ENCODE data around the gene ZBTB20. TPM values are rescaled to one million over a fixed set of nuclear protein-coding genes. Genes with fewer than 3 reads are reported as not detected.
A peak's percentile ranks its signal among the peaks of the same experiment; 100 is the strongest.

Gene ZBTB20
- total RNA-seq, 1 experiment from 2014 or later = 26.5 TPM

- Histone ChIP-seq H3F3A (ENCODE audit: insufficient read depth, low read depth) (no peaks in the 10 kb centered on the region), H3K27ac (no peak overlapping the region), H3K9me3 (ENCODE audit: insufficient read depth, low read depth) (no peaks in the 10 kb centered on the region), H3K9me2 (ENCODE audit: insufficient read depth) (no peaks in the 10 kb centered on the region), H3K4me1 (replicated peaks; ENCODE audit: insufficient read depth) (peaks cover 14% of the 10 kb centered on the region), H3K27me3 (ENCODE audit: insufficient read depth, low read depth) (no peaks in the 10 kb centered on the region), H3K4me3 (no peak overlapping the region), H3K4me2 (no peak overlapping the region), H3K36me3 (ENCODE audit: low read depth) (no peaks in the 10 kb centered on the region), H2AFZ (no peak overlapping the region), H3K79me2 (ENCODE audit: low read depth) (no peaks in the 10 kb centered on the region), H4K20me1 (ENCODE audit: insufficient read depth) (no peaks in the 10 kb centered on the region)
- POLR2A ChIA-PET (ENCODE audit: unreplicated experiment) = no interaction called here
- CTCF ChIA-PET = no interaction called here
- no peak for DNase-seq
- no peak for TF ChIP-seq EZH2 (IDR thresholded peaks at IDR 0.05; ENCODE audit: low read depth)
- TF ChIP-seq, protein P1, sequence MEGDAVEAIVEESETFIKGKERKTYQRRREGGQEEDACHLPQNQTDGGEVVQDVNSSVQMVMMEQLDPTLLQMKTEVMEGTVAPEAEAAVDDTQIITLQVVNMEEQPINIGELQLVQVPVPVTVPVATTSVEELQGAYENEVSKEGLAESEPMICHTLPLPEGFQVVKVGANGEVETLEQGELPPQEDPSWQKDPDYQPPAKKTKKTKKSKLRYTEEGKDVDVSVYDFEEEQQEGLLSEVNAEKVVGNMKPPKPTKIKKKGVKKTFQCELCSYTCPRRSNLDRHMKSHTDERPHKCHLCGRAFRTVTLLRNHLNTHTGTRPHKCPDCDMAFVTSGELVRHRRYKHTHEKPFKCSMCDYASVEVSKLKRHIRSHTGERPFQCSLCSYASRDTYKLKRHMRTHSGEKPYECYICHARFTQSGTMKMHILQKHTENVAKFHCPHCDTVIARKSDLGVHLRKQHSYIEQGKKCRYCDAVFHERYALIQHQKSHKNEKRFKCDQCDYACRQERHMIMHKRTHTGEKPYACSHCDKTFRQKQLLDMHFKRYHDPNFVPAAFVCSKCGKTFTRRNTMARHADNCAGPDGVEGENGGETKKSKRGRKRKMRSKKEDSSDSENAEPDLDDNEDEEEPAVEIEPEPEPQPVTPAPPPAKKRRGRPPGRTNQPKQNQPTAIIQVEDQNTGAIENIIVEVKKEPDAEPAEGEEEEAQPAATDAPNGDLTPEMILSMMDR (conservative IDR thresholded peaks at IDR 0.05) = no peak
- intact Hi-C loops (cut with micrococcal nuclease; ENCODE audit: unreplicated experiment) = no loop called here
- BruUV-seq (replicated peaks) = no TSS peak
These were observed 640.3 kb downstream of the ZBTB20 start for GRCh38 chr3:114506591-114507300.

DNA sequence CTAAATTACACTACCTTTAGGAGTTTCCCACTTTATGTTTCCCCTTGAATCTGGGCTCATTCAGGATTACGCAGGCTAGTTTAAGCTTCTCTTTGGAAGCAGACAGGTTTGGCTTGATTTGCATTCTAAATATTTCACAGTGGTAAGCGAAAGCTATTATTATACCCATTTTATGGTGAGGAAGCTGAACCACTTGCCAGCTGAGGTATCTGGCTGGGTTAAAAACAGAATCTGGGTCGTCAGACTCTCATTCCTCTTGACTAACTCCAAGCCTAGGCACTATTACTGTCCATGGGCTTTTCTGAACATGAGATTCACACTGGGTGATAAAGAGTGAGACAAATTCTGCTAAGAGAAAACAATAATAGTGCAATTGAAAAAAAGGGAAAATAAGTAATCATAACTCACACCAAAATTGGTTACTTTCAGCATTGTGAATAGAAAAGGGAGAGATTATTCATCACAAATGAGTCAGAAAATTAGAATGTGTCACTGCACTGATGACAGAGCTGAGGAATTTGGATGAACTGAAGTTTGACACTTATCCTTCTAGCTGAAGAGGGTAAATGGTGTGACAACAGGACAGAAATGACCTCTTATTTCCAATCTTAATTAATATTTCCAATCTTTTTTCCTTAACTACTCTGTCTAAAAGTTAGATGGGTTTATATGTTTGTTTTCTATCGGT, 642.0 kb downstream of the ZBTB20 start:
- no TSS peak for BruUV-seq (replicated peaks)
- H3K4me2 ChIP-seq = no peak overlapping the region
- H3F3A ChIP-seq (ENCODE audit: insufficient read depth, low read depth) = 0 out of 2 replicates have a peak, but pooled peaks cover under 1% of the 10 kb centered on the region
- H3K79me2 ChIP-seq (ENCODE audit: low read depth) = no peaks in the 10 kb centered on the region
- DNase-seq = peak in 1 of 2 experiments; percentile 45
- peaks cover 21% of the 10 kb centered on the region for H3K4me1 ChIP-seq (replicated peaks; ENCODE audit: insufficient read depth)
- intact Hi-C loops (cut with micrococcal nuclease; ENCODE audit: unreplicated experiment) = no loop called here
- no peak overlapping the region for H2AFZ ChIP-seq
- no peaks in the 10 kb centered on the region for H3K9me3 ChIP-seq (ENCODE audit: insufficient read depth, low read depth)
- CTCF ChIA-PET = no interaction called here
- no peak overlapping the region for H3K27ac ChIP-seq
- POLR2A ChIA-PET (ENCODE audit: unreplicated experiment) = no interaction called here
- no peaks in the 10 kb centered on the region for H3K27me3 ChIP-seq (ENCODE audit: insufficient read depth, low read depth)
- no peaks in the 10 kb centered on the region for H3K36me3 ChIP-seq (ENCODE audit: low read depth)
- no peaks in the 10 kb centered on the region for H3K9me2 ChIP-seq (ENCODE audit: insufficient read depth)
- no peaks in the 10 kb centered on the region for H4K20me1 ChIP-seq (ENCODE audit: insufficient read depth)
- H3K4me3 ChIP-seq = no peak overlapping the region
- TF ChIP-seq, protein P1 (conservative IDR thresholded peaks at IDR 0.05) = no peak

DNA sequence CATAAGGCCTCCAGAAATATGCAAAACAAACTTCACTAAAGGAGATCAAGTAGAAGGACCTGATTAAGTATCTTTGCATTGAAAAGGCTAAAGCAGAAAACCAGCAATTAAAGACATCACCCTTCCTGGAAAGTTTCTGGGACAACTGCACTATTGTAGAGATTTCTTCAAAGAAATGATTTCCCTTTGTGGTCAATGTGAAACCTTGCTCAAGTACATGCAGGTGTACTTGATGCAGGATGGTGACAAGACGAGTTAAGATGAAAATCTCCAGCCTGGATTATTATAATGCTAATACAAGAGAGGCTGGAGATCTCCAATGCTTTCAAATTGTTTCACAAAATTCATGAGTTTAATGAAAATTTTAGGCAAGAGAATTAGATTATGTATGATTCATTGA, 644.9 kb downstream of the ZBTB20 start:
- no TSS peak for BruUV-seq (replicated peaks)
- H3F3A ChIP-seq (ENCODE audit: insufficient read depth, low read depth) = peaks cover 22% of the 10 kb centered on the region
- no peak overlapping the region for H3K4me2 ChIP-seq
- H3K36me3 ChIP-seq (ENCODE audit: low read depth) = no peaks in the 10 kb centered on the region
- CTCF ChIA-PET = interaction anchor here (0.6 kb wide), 1 partner anchor 84 kb away, joined by 3 read pairs; no protein-coding TSS in a partner anchor
- H3K27me3 ChIP-seq (ENCODE audit: insufficient read depth, low read depth) = no peaks in the 10 kb centered on the region
- H3K9me3 ChIP-seq (ENCODE audit: insufficient read depth, low read depth) = no peaks in the 10 kb centered on the region
- no peaks in the 10 kb centered on the region for H3K9me2 ChIP-seq (ENCODE audit: insufficient read depth)
- POLR2A ChIA-PET (ENCODE audit: unreplicated experiment) = interaction anchor here (0.6 kb wide), 1 partner anchor 139 kb away, joined by 8 read pairs; no protein-coding TSS in a partner anchor
- no peaks in the 10 kb centered on the region for H4K20me1 ChIP-seq (ENCODE audit: insufficient read depth)
- peaks cover 4% of the 10 kb centered on the region; the same call in 1 of the 2 replicates for H3K79me2 ChIP-seq (ENCODE audit: low read depth)
- intact Hi-C loops (cut with micrococcal nuclease; ENCODE audit: unreplicated experiment) = no loop called here
- TF ChIP-seq, protein P1 (conservative IDR thresholded peaks at IDR 0.05) = no peak
- no peak for TF ChIP-seq EZH2 (IDR thresholded peaks at IDR 0.05; ENCODE audit: low read depth)
- no peak for DNase-seq
- peaks cover 50% of the 10 kb centered on the region for H3K4me1 ChIP-seq (replicated peaks; ENCODE audit: insufficient read depth)
- H3K27ac ChIP-seq = no peak overlapping the region
- no peak overlapping the region for H3K4me3 ChIP-seq
- H2AFZ ChIP-seq = no peak overlapping the region

All from PC-9 (cell line).